Caco-2 (cell line): Measurements from ENCODE around the gene ZW10. TPM values are rescaled to one million over a fixed set of nuclear protein-coding genes. Genes with fewer than 3 reads are reported as not detected.
A peak's percentile ranks its signal among the peaks of the same experiment; 100 is the strongest.

ENCODE experiments used
- BruUV-seq: library from RNA; stranded (reverse); fragments of 400-500 nt; replicated peaks from 2 replicates; lab custom pipeline; 2021; lab: Mats Ljungman, UMichigan
- CTCF ChIA-PET: fragments of 300-600 bp; sonication (Branson Sonifier 250); formaldehyde crosslinking; loops from one replicate; lab custom pipeline; 2022; ENCODE audit warnings: antibody characterized with exemption; lab: Charles Lee
- POLR2A ChIA-PET: fragments of 300-600 bp; sonication (Branson Sonifier 250); formaldehyde crosslinking; loops from one replicate; lab custom pipeline; 2022; ENCODE audit warnings: antibody characterized with exemption; lab: Charles Lee
- DNase-seq, 2 experiments: peaks; one replicate each; pipeline versions ENCODE4 v3.0.0 to v3.0.0-alpha.2; 2020 to 2022
- H3K27me3 ChIP-seq: replicated peaks from 2 replicates; pipeline ENCODE4 v1.6.0; 2011; ENCODE audit warnings: low read length; ENCODE audit not compliant: control insufficient read depth, insufficient read depth
- H3K36me3 ChIP-seq: 2 replicates; pipeline ENCODE4 v1.5.1; 2011; ENCODE audit warnings: low read length; ENCODE audit not compliant: control insufficient read depth, insufficient read depth
- H3K4me1 ChIP-seq: fragments of 250-450 bp; sonication (Bioruptor Pico); 2 replicates; pipeline ENCODE4 v1.5.1; 2020; ENCODE audit warnings: mild to moderate bottlenecking
- H3K4me3 ChIP-seq: 2 replicates; pipeline ENCODE4 v1.5.1; 2011; ENCODE audit warnings: low read depth, mild to moderate bottlenecking, control low read depth, low read length
- H3K9me3 ChIP-seq: fragments of 250-450 bp; sonication (Bioruptor Pico); 2 replicates; pipeline ENCODE4 v1.5.1; 2020; ENCODE audit warnings: mild to moderate bottlenecking, moderate library complexity
- H3K27ac Mint-ChIP-seq: one replicate; pipeline ENCODE4 v1.8.0; 2022; ENCODE audit warnings: mixed read lengths; ENCODE audit not compliant: unreplicated experiment
- H3K27me3 Mint-ChIP-seq: one replicate; pipeline ENCODE4 v1.8.0; 2022; ENCODE audit warnings: mixed read lengths; ENCODE audit not compliant: insufficient read depth, unreplicated experiment
- H3K36me3 Mint-ChIP-seq: one replicate; pipeline ENCODE4 v1.8.0; 2022; ENCODE audit warnings: mild to moderate bottlenecking, mixed read lengths; ENCODE audit not compliant: insufficient read depth, unreplicated experiment
- H3K4me1 Mint-ChIP-seq: one replicate; pipeline ENCODE4 v1.8.0; 2022; ENCODE audit warnings: low read depth, mixed read lengths; ENCODE audit not compliant: unreplicated experiment
- H3K4me3 Mint-ChIP-seq: one replicate; pipeline ENCODE4 v1.8.0; 2022; ENCODE audit warnings: mild to moderate bottlenecking, moderate library complexity, mixed read lengths; ENCODE audit not compliant: unreplicated experiment
- H3K9me3 Mint-ChIP-seq: one replicate; pipeline ENCODE4 v1.8.0; 2022; ENCODE audit warnings: mixed read lengths; ENCODE audit not compliant: unreplicated experiment
- intact Hi-C: fragments of 100-400 bp; cut with micrococcal nuclease; formaldehyde crosslinking; loops from one replicate; pipeline ENCODE4 v1.10.0; 2022; ENCODE audit not compliant: unreplicated experiment
- total RNA-seq: library from RNA; stranded (reverse); gene quantifications from 2 replicates; pipeline ENCODE4 v1.2.3, GENCODE V29; 2022
- TF ChIP-seq, protein P1 (sequence below), 2 experiments: fragments of 200-600 bp in 1 of 2; IDR thresholded peaks; 1 replicate in 1 of 2; 2 replicates in 1 of 2; pipeline versions ENCODE4 v1.5.1 to v1.8.0; 2011 to 2022; ENCODE audit warnings: antibody characterized with exemption in 1 of 2, control low read depth in 1 of 2, inconsistent platforms in 1 of 2, low read depth in 1 of 2, low read length in 1 of 2, mild to moderate bottlenecking in 1 of 2, moderate library complexity in 1 of 2; ENCODE audit not compliant: insufficient read depth in 1 of 2, severe bottlenecking in 1 of 2, unreplicated experiment in 1 of 2

The ZW10 gene
- total RNA-seq, 1 experiment from 2014 or later: 43.1 TPM

DNA sequence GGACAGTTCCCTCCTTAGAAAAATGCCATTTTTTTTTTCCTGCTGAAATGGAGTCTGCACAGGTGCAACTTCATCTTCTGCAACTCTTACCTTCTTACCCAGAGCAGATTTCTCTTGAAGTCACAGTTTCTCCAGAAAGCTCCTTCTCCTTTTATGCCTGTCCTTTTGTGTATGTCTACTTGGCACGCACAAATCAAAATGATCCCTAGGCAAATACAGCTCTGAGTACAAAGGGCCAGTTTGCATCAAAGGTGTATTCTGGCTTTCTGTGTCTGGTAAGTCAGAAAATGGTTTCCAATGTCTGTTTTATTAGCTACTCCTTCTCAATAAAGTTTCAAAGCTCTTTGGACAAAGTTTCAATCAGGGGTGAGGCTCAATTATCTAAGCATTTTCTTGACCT is 8.6 kb upstream of the ZW10 start:
- H3K27me3 ChIP-seq: peaks cover 1% of the 10 kb centered on the region; the same call in 1 of the 2 replicates
- Mint-ChIP-seq H3K9me3 (no peaks in the 10 kb centered on the region), H3K4me3 (no peak overlapping the region), H3K36me3 (no peaks in the 10 kb centered on the region), H3K27ac (no peak overlapping the region), H3K27me3 (peaks cover 3% of the 10 kb centered on the region), H3K4me1 (peaks cover 12% of the 10 kb centered on the region)
- H3K36me3 ChIP-seq: no peaks in the 10 kb centered on the region
- TF ChIP-seq, protein P1, sequence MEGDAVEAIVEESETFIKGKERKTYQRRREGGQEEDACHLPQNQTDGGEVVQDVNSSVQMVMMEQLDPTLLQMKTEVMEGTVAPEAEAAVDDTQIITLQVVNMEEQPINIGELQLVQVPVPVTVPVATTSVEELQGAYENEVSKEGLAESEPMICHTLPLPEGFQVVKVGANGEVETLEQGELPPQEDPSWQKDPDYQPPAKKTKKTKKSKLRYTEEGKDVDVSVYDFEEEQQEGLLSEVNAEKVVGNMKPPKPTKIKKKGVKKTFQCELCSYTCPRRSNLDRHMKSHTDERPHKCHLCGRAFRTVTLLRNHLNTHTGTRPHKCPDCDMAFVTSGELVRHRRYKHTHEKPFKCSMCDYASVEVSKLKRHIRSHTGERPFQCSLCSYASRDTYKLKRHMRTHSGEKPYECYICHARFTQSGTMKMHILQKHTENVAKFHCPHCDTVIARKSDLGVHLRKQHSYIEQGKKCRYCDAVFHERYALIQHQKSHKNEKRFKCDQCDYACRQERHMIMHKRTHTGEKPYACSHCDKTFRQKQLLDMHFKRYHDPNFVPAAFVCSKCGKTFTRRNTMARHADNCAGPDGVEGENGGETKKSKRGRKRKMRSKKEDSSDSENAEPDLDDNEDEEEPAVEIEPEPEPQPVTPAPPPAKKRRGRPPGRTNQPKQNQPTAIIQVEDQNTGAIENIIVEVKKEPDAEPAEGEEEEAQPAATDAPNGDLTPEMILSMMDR (IDR thresholded peaks at IDR 0.05; ENCODE audit: insufficient read depth in 1 of 2, low read depth in 1 of 2, low read length in 1 of 2, severe bottlenecking in 1 of 2, unreplicated experiment in 1 of 2): no peak
- no peak overlapping the region for H3K4me3 ChIP-seq
- H3K4me1 ChIP-seq: peaks cover 6% of the 10 kb centered on the region
- H3K9me3 ChIP-seq: no peaks in the 10 kb centered on the region
- CTCF ChIA-PET: interaction anchor here (1.4 to 1.6 kb wide), 2 partner anchors 9 to 14 kb away, joined by 7 to 8 read pairs; partner anchors contain the start of gene ZW10
- POLR2A ChIA-PET: interaction anchor here (1.1 kb wide), 1 partner anchor 9 kb away, joined by 4 read pairs; the partner anchor contains the start of gene ZW10
- no peak for DNase-seq
- intact Hi-C loops: no loop called here
- BruUV-seq: no TSS peak

DNA sequence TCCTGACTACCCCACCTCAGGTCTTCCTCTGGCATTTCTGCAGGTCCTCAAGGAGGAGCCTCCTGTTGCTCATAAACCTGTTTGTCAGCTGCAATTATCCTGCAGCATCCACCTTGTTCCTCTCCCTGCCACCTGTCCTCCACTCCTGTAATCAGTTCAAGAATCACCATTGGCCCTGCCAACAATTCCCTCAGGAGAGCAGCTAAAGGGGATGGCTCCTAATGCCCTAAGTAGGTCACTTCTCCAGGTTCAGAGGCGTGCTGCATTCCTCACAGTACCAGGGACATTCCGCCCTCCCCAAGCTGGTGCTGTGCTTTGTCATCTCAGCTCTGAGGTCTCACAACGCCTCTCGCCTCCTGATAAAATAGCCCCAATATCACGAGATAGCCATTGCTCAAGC is 8.2 kb upstream of the ZW10 start:
- TF ChIP-seq, protein P1 (IDR thresholded peaks at IDR 0.05; ENCODE audit: insufficient read depth in 1 of 2, low read depth in 1 of 2, low read length in 1 of 2, severe bottlenecking in 1 of 2, unreplicated experiment in 1 of 2): no peak
- no peaks in the 10 kb centered on the region for H3K36me3 Mint-ChIP-seq
- H3K27ac Mint-ChIP-seq: no peak overlapping the region
- no peak overlapping the region for H3K4me3 Mint-ChIP-seq
- no peaks in the 10 kb centered on the region for H3K9me3 Mint-ChIP-seq
- POLR2A ChIA-PET: interaction anchor here (1.1 kb wide), 1 partner anchor 8 kb away, joined by 4 read pairs; the partner anchor contains the start of gene ZW10
- Histone ChIP-seq H3K36me3 (no peaks in the 10 kb centered on the region), H3K4me1 (peaks cover 6% of the 10 kb centered on the region), H3K9me3 (no peaks in the 10 kb centered on the region), H3K27me3 (peaks cover 1% of the 10 kb centered on the region; the same call in 1 of the 2 replicates), H3K4me3 (no peak overlapping the region)
- DNase-seq: peak in 1 of 2 experiments; percentile 34
- CTCF ChIA-PET: interaction anchor here (0.6 to 1.6 kb wide), 3 partner anchors 8 to 15 kb away, joined by 5 to 8 read pairs (median 7); partner anchors contain the start of gene ZW10
- BruUV-seq: no TSS peak
- peaks cover 12% of the 10 kb centered on the region for H3K4me1 Mint-ChIP-seq
- peaks cover 2% of the 10 kb centered on the region for H3K27me3 Mint-ChIP-seq
- intact Hi-C loops: no loop called here

DNA sequence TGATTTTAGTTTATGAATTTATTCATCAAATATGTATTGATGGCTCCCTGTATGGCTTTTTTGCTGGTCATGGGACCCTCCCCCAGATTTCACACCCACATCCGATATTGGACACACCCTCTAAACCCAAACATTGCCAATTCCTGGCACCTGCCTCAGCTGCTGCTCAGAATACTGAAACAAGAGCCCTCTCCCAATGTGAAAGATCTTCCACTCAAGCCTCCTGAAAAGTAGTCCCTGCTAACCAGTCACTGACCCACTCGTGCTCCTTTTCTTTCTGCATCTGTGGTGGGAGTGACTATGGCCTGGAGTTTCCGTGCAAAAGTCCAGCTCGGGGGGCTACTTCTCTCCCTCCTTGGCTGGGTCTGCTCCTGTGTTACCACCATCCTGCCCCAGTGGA is 6.0 kb upstream of the ZW10 start, which contains the start of gene CLDN25:
CLDN25 (plus strand) TSS at position 301 of the 400 bp plus-strand sequence; CDS start at position 301, 0 bp downstream.
- ChIA-PET CTCF (no interaction called here), POLR2A (no interaction called here)
- Mint-ChIP-seq H3K4me3 (no peak within 1 kb of the TSS), H3K27ac (no peak within 1 kb of the TSS), H3K27me3 (peaks cover 3% of the 10 kb centered on the region), H3K4me1 (peaks cover 12% of the 10 kb centered on the region), H3K36me3 (no peaks in the 10 kb centered on the region), H3K9me3 (no peaks in the 10 kb centered on the region)
- DNase-seq: no peak
- H3K27me3 ChIP-seq: peaks cover 1% of the 10 kb centered on the region; the same call in 1 of the 2 replicates
- no peaks in the 10 kb centered on the region for H3K36me3 ChIP-seq
- no TSS peak for BruUV-seq
- TF ChIP-seq, protein P1 (IDR thresholded peaks at IDR 0.05; ENCODE audit: insufficient read depth in 1 of 2, low read depth in 1 of 2, low read length in 1 of 2, severe bottlenecking in 1 of 2, unreplicated experiment in 1 of 2): no peak
- H3K4me3 ChIP-seq: no peak within 1 kb of the TSS
- no peaks in the 10 kb centered on the region for H3K9me3 ChIP-seq
- peaks cover 6% of the 10 kb centered on the region for H3K4me1 ChIP-seq
- intact Hi-C loops: no loop called here
